Liver (tissue), 9 donors: ENCODE results near the gene LTO1. TPM values are rescaled to one million over a fixed set of nuclear protein-coding genes. Genes with fewer than 3 reads are reported as not detected.

Experiments
- DNase-seq: peaks from one replicate; pipeline ENCODE4 v3.0.0-alpha.2; 2017; ENCODE audit warnings: low spot score
- H3K27ac ChIP-seq, 2 donors: one replicate each; pipeline ENCODE4 v1.7.0; 2013; ENCODE audit warnings: inconsistent platforms in 2 of 2, low read length in 2 of 2, control low read depth in 1 of 2, low read depth in 1 of 2, mild to moderate bottlenecking in 1 of 2
- H3K27me3 ChIP-seq, 4 donors: one replicate each; pipeline versions ENCODE4 v1.6.1 to v1.7.0; 2013; ENCODE audit warnings: low read length in 3 of 4, inconsistent platforms in 1 of 4, mild to moderate bottlenecking in 1 of 4, moderate library complexity in 1 of 4; ENCODE audit not compliant: control insufficient read depth in 4 of 4, insufficient read depth in 4 of 4
- H3K36me3 ChIP-seq, 4 donors: one replicate each; pipeline versions ENCODE4 v1.6.1 to v1.7.0; 2013; ENCODE audit warnings: low read length in 3 of 4, mild to moderate bottlenecking in 3 of 4, low read depth in 1 of 4, moderate library complexity in 1 of 4; ENCODE audit not compliant: control insufficient read depth in 4 of 4, insufficient read depth in 3 of 4
- H3K4me1 ChIP-seq, 4 donors: one replicate each; pipeline versions ENCODE4 v1.6.1 to v1.7.0; 2013; ENCODE audit warnings: low read length in 3 of 4, mild to moderate bottlenecking in 3 of 4, moderate library complexity in 1 of 4; ENCODE audit not compliant: control insufficient read depth in 4 of 4, insufficient read depth in 4 of 4
- H3K4me3 ChIP-seq, 3 donors: one replicate each; pipeline versions ENCODE4 v1.6.1 to v1.7.0; 2013; ENCODE audit warnings: low read length in 3 of 3, control low read depth in 1 of 3, low read depth in 1 of 3, mild to moderate bottlenecking in 1 of 3
- H3K9ac ChIP-seq, 2 donors: one replicate each; pipeline ENCODE4 v1.7.0; 2013; ENCODE audit warnings: low read length in 2 of 2, mild to moderate bottlenecking in 2 of 2, moderate library complexity in 2 of 2, control low read depth in 1 of 2, low read depth in 1 of 2
- H3K9me3 ChIP-seq, 4 donors: one replicate each; pipeline versions ENCODE4 v1.6.1 to v1.7.0; 2013; ENCODE audit warnings: low read length in 3 of 4; ENCODE audit not compliant: control insufficient read depth in 4 of 4
- EGR1 ChIP-seq, 2 donors: IDR thresholded peaks; 2 replicates each; pipeline ENCODE4 v1.6.1; 2016 to 2018; ENCODE audit warnings: antibody characterized with exemption in 2 of 2, low read depth in 2 of 2
- FOXA1 ChIP-seq: IDR thresholded peaks from 2 replicates; pipeline ENCODE4 v1.6.1; 2016; ENCODE audit warnings: antibody characterized with exemption
- FOXA2 ChIP-seq: IDR thresholded peaks from 2 replicates; pipeline ENCODE4 v1.6.1; 2016; ENCODE audit warnings: antibody characterized with exemption
- GABPA ChIP-seq, 2 donors: IDR thresholded peaks in 1 of 2; conservative IDR thresholded peaks in 1 of 2; 2 replicates each; pipeline ENCODE4 v1.6.1; 2016; ENCODE audit warnings: antibody characterized with exemption in 2 of 2, mild to moderate bottlenecking in 1 of 2, moderate library complexity in 1 of 2
- HNF4A ChIP-seq, 2 donors: conservative IDR thresholded peaks; 2 replicates each; pipeline ENCODE4 v1.6.1; 2016; ENCODE audit warnings: antibody characterized with exemption in 2 of 2, mild to moderate bottlenecking in 2 of 2
- HNF4G ChIP-seq: IDR thresholded peaks from 2 replicates; pipeline ENCODE4 v1.6.1; 2016; ENCODE audit warnings: antibody characterized with exemption
- JUND ChIP-seq, 2 donors: IDR thresholded peaks; 2 replicates each; pipeline ENCODE4 v1.6.1; 2016; ENCODE audit warnings: antibody characterized with exemption in 2 of 2
- NR2F2 ChIP-seq: IDR thresholded peaks from 2 replicates; pipeline ENCODE4 v1.6.1; 2016; ENCODE audit warnings: antibody characterized with exemption
- RAD21 ChIP-seq, 2 donors: IDR thresholded peaks; 2 replicates each; pipeline ENCODE4 v1.6.1; 2016; ENCODE audit warnings: antibody characterized with exemption in 2 of 2, mild to moderate bottlenecking in 2 of 2
- RXRA ChIP-seq, 2 donors: IDR thresholded peaks; 2 replicates each; pipeline ENCODE4 v1.6.1; 2017 to 2018; ENCODE audit warnings: antibody characterized with exemption in 2 of 2, mild to moderate bottlenecking in 1 of 2
- SP1 ChIP-seq: IDR thresholded peaks from 2 replicates; pipeline ENCODE4 v1.6.1; 2018; ENCODE audit warnings: antibody characterized with exemption, mild to moderate bottlenecking
- TAF1 ChIP-seq: conservative IDR thresholded peaks from 2 replicates; pipeline ENCODE4 v1.6.1; 2016; ENCODE audit warnings: antibody characterized with exemption, mild to moderate bottlenecking
- WGBS: extraction: QIAGEN DNeasy Blood & Tissue Kit; methylation state at CpG from one replicate; pipeline ENCODE4 v1.1.7; 2013; 5-methylcytosine and 5-hydroxymethylcytosine counted together
- polyA plus RNA-seq, 2 donors: library from polyadenylated mRNA; stranded (reverse) in 1 of 2; unstranded in 1 of 2; fragments of 200-250 nt in 1 of 2; fragments of >200 nt in 1 of 2; fragmentation: Nextera tagmentation in 1 of 2; extraction: Ambion mirVana in 1 of 2; gene quantifications; one replicate each; pipeline versions ENCODE4 v1.2.1 to v1.2.3, GENCODE V29; 2013 to 2015
- total RNA-seq, 2 donors: library from RNA; depleted of rRNA; stranded (reverse); fragments of >200 nt; gene quantifications; one replicate each; pipeline ENCODE4 v1.2.3, GENCODE V29; 2014
- TF ChIP-seq, protein P1 (sequence below): fragments of 150-350 bp; IDR thresholded peaks from 2 replicates; pipeline ENCODE4 v1.5.1; 2017; ENCODE audit warnings: improper control_type of control experiment, low read depth, low read length; ENCODE audit not compliant: missing input control
- TF ChIP-seq, protein P2 (sequence below): IDR thresholded peaks from 2 replicates; pipeline ENCODE4 v1.6.1; 2016; ENCODE audit warnings: antibody characterized with exemption, mild to moderate bottlenecking
- TF ChIP-seq, protein P3 (sequence below): IDR thresholded peaks from 2 replicates; pipeline ENCODE4 v1.6.1; 2016; ENCODE audit warnings: antibody characterized with exemption
- TF ChIP-seq, protein P4 (sequence below): IDR thresholded peaks from 2 replicates; pipeline ENCODE4 v1.6.1; 2016; ENCODE audit warnings: antibody characterized with exemption
- TF ChIP-seq, protein P5 (sequence below): IDR thresholded peaks from 2 replicates; pipeline ENCODE4 v1.6.1; 2016; ENCODE audit warnings: antibody characterized with exemption
- donor health status: healthy.
- donor health status: healthy.
- donor health status: healthy.
- donor health status: healthy.
- donor health status: healthy.

Gene LTO1
- total and polyA plus RNA-seq, 4 donors = 4.9 to 12.3 (median 7.3) TPM

DNA sequence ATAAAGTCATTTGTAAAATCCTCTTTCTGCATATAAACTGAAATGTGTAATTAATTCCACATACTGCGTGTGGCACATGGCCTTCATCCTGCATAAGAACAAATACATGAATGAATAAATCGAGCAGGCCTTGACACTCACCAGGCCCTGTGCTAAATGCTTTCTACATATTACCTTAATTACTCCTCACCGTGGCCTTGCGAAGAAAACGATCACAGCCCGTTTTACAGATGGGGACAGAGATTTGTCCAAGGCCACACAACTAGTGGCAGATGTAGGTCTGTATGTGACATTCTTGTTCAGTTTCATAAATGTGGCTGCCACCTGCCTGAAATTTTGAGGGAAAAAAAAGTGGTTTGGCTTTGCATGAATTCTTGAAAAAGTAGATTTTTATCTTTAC lies 40.0 kb downstream of the LTO1 start:
- H3K27ac ChIP-seq = peak overlapping the region in 1 of 2 donors; percentile 29
- H3K4me1 ChIP-seq = peaks cover 17 to 51% (median 41%) of the 10 kb centered on the region in 4 donors
- DNase-seq = no peak
- H3K36me3 ChIP-seq = no peaks in the 10 kb centered on the region
- WGBS = 87% methylated on average over 6 of the region's 6 CpGs
- no peak overlapping the region for H3K9ac ChIP-seq
- no peak overlapping the region for H3K4me3 ChIP-seq
- H3K9me3 ChIP-seq = no peaks in the 10 kb centered on the region
- no peak for TF ChIP-seq JUND (IDR thresholded peaks at IDR 0.05)
- no peak for TF ChIP-seq HNF4G
- TF ChIP-seq, protein P1, sequence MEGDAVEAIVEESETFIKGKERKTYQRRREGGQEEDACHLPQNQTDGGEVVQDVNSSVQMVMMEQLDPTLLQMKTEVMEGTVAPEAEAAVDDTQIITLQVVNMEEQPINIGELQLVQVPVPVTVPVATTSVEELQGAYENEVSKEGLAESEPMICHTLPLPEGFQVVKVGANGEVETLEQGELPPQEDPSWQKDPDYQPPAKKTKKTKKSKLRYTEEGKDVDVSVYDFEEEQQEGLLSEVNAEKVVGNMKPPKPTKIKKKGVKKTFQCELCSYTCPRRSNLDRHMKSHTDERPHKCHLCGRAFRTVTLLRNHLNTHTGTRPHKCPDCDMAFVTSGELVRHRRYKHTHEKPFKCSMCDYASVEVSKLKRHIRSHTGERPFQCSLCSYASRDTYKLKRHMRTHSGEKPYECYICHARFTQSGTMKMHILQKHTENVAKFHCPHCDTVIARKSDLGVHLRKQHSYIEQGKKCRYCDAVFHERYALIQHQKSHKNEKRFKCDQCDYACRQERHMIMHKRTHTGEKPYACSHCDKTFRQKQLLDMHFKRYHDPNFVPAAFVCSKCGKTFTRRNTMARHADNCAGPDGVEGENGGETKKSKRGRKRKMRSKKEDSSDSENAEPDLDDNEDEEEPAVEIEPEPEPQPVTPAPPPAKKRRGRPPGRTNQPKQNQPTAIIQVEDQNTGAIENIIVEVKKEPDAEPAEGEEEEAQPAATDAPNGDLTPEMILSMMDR = no peak
- no peak for TF ChIP-seq RXRA (IDR thresholded peaks at IDR 0.05)
- no peak for TF ChIP-seq FOXA1
- TF ChIP-seq, protein P2, sequence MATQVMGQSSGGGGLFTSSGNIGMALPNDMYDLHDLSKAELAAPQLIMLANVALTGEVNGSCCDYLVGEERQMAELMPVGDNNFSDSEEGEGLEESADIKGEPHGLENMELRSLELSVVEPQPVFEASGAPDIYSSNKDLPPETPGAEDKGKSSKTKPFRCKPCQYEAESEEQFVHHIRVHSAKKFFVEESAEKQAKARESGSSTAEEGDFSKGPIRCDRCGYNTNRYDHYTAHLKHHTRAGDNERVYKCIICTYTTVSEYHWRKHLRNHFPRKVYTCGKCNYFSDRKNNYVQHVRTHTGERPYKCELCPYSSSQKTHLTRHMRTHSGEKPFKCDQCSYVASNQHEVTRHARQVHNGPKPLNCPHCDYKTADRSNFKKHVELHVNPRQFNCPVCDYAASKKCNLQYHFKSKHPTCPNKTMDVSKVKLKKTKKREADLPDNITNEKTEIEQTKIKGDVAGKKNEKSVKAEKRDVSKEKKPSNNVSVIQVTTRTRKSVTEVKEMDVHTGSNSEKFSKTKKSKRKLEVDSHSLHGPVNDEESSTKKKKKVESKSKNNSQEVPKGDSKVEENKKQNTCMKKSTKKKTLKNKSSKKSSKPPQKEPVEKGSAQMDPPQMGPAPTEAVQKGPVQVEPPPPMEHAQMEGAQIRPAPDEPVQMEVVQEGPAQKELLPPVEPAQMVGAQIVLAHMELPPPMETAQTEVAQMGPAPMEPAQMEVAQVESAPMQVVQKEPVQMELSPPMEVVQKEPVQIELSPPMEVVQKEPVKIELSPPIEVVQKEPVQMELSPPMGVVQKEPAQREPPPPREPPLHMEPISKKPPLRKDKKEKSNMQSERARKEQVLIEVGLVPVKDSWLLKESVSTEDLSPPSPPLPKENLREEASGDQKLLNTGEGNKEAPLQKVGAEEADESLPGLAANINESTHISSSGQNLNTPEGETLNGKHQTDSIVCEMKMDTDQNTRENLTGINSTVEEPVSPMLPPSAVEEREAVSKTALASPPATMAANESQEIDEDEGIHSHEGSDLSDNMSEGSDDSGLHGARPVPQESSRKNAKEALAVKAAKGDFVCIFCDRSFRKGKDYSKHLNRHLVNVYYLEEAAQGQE = no peak
- no peak for TF ChIP-seq TAF1
- TF ChIP-seq, protein P3, sequence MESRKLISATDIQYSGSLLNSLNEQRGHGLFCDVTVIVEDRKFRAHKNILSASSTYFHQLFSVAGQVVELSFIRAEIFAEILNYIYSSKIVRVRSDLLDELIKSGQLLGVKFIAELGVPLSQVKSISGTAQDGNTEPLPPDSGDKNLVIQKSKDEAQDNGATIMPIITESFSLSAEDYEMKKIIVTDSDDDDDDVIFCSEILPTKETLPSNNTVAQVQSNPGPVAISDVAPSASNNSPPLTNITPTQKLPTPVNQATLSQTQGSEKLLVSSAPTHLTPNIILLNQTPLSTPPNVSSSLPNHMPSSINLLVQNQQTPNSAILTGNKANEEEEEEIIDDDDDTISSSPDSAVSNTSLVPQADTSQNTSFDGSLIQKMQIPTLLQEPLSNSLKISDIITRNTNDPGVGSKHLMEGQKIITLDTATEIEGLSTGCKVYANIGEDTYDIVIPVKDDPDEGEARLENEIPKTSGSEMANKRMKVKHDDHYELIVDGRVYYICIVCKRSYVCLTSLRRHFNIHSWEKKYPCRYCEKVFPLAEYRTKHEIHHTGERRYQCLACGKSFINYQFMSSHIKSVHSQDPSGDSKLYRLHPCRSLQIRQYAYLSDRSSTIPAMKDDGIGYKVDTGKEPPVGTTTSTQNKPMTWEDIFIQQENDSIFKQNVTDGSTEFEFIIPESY = no peak
- no peak for TF ChIP-seq HNF4A (conservative IDR thresholded peaks at IDR 0.05)
- TF ChIP-seq, protein P4, sequence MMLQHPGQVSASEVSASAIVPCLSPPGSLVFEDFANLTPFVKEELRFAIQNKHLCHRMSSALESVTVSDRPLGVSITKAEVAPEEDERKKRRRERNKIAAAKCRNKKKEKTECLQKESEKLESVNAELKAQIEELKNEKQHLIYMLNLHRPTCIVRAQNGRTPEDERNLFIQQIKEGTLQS = no peak
- TF ChIP-seq SP1 = no peak
- no peak for TF ChIP-seq RAD21 (IDR thresholded peaks at IDR 0.05)
- no peaks in the 10 kb centered on the region for H3K27me3 ChIP-seq

DNA sequence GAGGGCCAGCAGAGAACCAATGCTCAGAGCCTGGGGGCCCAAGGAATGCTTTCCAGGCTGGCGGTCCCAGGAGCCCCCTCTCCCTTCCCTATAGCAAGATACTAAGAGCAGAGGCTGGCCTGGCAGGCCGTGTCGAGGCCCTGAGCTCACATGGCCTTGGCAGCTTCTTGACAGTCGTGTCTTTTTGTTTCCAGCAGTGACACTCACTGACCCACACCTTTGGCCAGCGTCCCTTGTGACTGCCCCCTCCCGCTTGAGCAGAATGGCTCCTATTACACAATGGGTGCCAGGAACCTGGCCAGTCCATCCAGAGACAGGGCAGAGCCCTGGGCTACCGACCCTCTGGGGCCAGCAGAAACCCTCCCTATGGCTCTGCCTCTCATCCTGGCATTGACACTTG lies 40.6 kb downstream of the LTO1 start:
- DNase-seq = no peak
- Histone ChIP-seq H3K4me1 (peaks cover 17 to 47% (median 35%) of the 10 kb centered on the region in 4 donors), H3K27me3 (no peaks in the 10 kb centered on the region), H3K9me3 (no peaks in the 10 kb centered on the region), H3K27ac (no peak overlapping the region), H3K9ac (no peak overlapping the region), H3K4me3 (no peak overlapping the region), H3K36me3 (no peaks in the 10 kb centered on the region)
- 48% methylated on average over 7 of the region's 7 CpGs for WGBS
- no peak for TF ChIP-seq NR2F2
- TF ChIP-seq, protein P3 = no peak
- TF ChIP-seq RAD21 (IDR thresholded peaks at IDR 0.05) = peak; percentile 49 to 54
- no peak for TF ChIP-seq FOXA1
- TF ChIP-seq HNF4G = no peak
- TF ChIP-seq TAF1 = no peak
- TF ChIP-seq, protein P1 = no peak
- TF ChIP-seq FOXA2 = peak; percentile 25
- TF ChIP-seq, protein P5, sequence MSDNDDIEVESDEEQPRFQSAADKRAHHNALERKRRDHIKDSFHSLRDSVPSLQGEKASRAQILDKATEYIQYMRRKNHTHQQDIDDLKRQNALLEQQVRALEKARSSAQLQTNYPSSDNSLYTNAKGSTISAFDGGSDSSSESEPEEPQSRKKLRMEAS = peak; percentile 61
- TF ChIP-seq RXRA (IDR thresholded peaks at IDR 0.05) = peak; percentile 43 to 86
- peak; percentile 54 to 75 for TF ChIP-seq HNF4A (conservative IDR thresholded peaks at IDR 0.05)
- TF ChIP-seq JUND (IDR thresholded peaks at IDR 0.05) = no peak
- TF ChIP-seq GABPA (IDR thresholded peaks at IDR 0.05 in 1 of 2, conservative IDR thresholded peaks at IDR 0.05 in 1 of 2) = no peak
- TF ChIP-seq SP1 = no peak
- no peak for TF ChIP-seq EGR1 (IDR thresholded peaks at IDR 0.05; ENCODE audit: low read depth in 2 of 2)
- TF ChIP-seq, protein P4 = no peak
